Raji (cell line): Measurements from ENCODE around the gene CACNB2.

Experiments used
- POLR2A ChIP-seq: IDR thresholded peaks from 2 replicates; pipeline ENCODE4 v1.6.1; 2011; ENCODE audit warnings: low read depth, low read length, control low read depth; ENCODE audit not compliant: insufficient read depth

CACNB2 gene

GRCh38 chr10:18205098-18205834 is 65.0 kb downstream of the CACNB2 start:
- TF ChIP-seq POLR2A, result no peak

GRCh38 chr10:18209241-18209640 is 69.0 kb downstream of the CACNB2 start:
- no peak for TF ChIP-seq POLR2A

GRCh38 chr10:18210711-18211110 is 70.5 kb downstream of the CACNB2 start:
- no peak for TF ChIP-seq POLR2A

GRCh38 chr10:18211862-18212261 is 71.6 kb downstream of the CACNB2 start:
- no peak for TF ChIP-seq POLR2A

GRCh38 chr10:18213271-18213670 is 73.0 kb downstream of the CACNB2 start:
- TF ChIP-seq POLR2A, result no peak

GRCh38 chr10:18214691-18215563 is 74.7 kb downstream of the CACNB2 start:
- TF ChIP-seq POLR2A, result no peak

GRCh38 chr10:18216482-18216881 is 76.3 kb downstream of the CACNB2 start:
- TF ChIP-seq POLR2A, result no peak

GRCh38 chr10:18217577-18217976 is 77.4 kb downstream of the CACNB2 start:
- no peak for TF ChIP-seq POLR2A

- no peak for TF ChIP-seq POLR2A
Measured at GRCh38 chr10:18219146-18219545, 78.9 kb downstream of the CACNB2 start.

- TF ChIP-seq POLR2A, result no peak
Measured at GRCh38 chr10:18221123-18221522, 80.9 kb downstream of the CACNB2 start.

GRCh38 chr10:18221882-18222281 is 81.7 kb downstream of the CACNB2 start:
- no peak for TF ChIP-seq POLR2A

GRCh38 chr10:18222866-18223265 is 82.6 kb downstream of the CACNB2 start:
- no peak for TF ChIP-seq POLR2A

GRCh38 chr10:18223898-18224297 is 83.7 kb downstream of the CACNB2 start:
- no peak for TF ChIP-seq POLR2A

GRCh38 chr10:18224626-18225445 is 84.6 kb downstream of the CACNB2 start:
- no peak for TF ChIP-seq POLR2A

- TF ChIP-seq POLR2A, result no peak
Measured at GRCh38 chr10:18226336-18226735, 86.1 kb downstream of the CACNB2 start.
